Suppressor macrophage treated with lipopolysaccharide for 1 hour (primary cell): ENCODE results near the gene LINGO1.

Source experiments
- DNase-seq, 3 donors: peaks; one replicate each; pipeline ENCODE4 v3.0.0-alpha.2; 2020 to 2022

LINGO1 gene

DNA sequence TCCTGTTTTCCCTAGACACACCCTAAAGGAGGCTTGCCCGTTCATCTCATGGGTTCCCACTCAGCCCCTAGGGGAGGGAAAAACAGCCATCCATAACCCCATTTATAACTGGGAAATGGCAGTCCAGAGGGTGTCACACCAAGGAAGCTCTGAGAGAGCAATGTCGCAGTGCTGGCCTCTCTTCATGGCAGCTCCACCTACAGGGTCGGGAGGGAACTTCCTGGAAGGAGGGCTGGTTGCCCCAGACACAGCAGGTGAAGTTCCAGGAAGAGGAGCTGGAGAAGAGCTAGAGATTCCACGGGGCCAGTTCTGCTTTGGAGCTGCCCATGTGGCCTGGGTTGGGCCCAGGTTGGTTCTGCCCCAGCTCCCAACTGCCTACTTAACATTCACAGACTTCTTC lies 22.3 kb upstream of the LINGO1 start:
- no peak for DNase-seq

DNA sequence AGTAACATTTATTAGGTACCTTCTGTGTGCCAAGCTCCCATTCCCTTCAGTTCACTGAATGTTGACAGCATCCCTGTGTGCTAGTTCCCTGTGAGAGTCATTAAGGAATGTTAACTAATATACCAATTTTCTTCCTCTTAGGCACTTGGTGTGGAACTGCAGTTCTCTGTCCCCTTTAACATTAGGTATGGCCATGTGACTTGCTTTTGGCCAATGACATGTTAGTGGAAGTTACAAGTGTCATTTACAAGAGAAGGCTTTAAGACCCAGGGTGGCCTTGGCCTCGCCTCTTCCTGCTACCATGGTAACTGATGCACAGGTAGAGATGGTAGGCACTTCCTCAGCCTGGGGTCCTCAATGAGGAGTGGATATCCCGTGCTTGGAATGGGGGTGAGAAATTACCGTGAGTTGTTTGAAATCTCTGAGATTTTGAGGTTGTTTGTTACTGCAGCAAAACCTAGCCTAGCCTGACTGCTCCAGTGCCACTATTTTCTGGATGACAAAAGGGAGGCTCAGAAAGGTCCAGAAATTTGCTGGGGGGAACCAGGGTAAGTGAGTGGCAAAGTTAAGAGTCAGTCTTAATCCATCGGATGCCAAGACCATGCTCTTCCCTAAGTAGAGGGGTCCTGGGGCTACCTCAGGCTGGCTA lies 21.2 kb upstream of the LINGO1 start:
- no peak for DNase-seq

DNA sequence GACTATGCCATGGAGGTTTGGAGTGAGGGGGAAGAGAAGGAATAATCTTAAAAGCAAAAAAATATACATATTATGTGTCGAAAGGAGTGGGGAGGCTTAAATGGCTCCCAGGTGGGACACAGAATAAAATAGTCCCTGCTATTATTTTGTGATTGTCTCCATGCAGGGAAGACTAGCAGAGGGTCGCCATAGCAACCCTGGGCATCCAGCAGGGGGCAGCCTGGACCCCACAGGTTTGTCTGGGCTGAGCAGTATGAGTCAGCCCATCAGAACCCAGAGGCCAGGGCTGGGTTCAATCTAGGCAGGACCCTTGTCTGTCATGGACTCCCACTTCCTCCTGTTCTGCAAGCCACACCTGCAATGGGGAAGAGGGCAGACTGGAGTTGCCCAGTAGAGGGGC lies 17.6 kb upstream of the LINGO1 start:
- DNase-seq = peak; percentile 21 to 40 (median 30)

DNA sequence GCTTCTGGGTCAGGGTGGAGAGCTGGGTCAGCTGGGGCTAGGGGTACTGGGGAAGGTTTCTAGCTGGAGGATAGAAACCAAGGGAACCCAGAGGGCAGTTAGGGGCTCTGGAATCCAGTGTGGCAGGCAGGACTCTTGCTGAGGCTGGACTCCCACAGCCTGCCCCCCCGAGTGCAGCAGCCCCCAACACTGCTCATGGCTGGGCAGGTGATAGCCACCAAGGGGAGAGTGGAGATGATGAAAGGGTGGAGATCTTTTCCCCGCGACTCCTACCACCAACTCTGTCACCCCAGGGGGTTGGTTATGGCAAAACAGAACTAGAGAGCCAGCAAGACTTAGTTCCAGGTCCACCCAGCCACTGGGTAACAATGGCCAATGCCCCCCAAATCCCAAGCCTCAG lies 16.9 kb upstream of the LINGO1 start:
- no peak for DNase-seq

DNA sequence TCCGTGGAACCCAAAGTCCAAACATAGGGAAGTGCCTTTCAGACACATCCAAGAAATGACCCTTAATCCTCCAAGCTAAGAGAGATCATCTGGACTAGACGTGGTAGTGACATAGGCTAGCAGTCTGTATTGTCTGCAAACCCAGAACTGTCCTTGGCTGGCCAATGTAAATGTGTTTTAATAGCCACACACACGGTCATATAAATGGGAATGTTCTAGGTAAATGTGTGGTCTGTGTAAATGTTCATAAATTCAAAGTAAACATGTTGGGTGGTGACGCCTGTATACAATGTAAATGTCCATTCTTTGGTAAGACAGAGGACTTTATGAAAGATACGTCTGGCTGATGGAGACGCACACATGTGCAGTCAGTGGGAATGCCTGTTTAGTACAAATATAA lies 16.3 kb upstream of the LINGO1 start:
- DNase-seq = no peak

DNA sequence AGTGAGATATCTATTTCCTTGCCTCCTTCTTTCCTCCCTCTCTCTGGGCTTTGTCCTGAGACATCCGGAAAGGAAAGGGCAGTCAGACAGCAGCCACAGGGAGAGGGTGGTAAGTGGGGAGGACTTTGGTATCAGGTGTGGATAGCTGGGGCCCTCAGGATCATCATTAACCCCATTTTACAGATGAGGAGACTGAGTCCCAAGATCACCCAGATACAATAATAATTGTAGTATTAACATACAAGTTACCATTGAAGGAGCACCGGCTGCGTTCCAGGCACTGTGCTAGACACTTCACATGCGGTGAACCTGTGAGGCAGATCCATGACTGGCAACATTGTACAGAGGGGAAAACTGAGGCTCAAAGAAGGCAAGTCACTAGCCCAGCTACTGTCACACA lies 15.2 kb upstream of the LINGO1 start:
- DNase-seq = no peak

DNA sequence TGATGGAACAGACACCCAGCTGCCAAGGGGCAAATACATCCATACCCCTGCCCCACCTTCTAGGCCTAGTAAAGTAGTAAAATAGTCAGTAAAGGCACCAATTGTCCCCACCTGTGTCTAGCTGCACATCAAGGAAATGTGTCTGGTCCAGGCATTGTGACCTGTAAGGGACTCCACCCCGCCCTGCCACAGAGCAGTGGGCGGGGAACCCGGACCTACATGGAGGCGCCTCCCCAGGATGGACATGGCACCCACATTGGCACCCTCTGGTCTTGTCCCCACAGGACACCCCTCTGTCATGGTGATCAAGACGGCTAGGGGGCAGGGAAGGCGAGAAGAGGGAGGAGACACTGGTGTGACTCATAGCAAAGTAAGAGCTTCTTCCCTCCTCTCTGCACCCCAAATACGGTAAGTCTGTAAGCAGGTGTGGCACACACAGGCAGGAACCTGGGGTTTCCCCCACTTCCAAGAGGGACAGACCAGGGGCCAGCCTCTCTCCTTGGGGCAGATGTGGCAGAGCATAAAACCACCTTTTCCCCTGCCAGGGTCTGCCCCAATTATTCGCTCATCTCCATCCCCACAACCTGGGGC lies 13.5 kb upstream of the LINGO1 start:
- DNase-seq = no peak

DNA sequence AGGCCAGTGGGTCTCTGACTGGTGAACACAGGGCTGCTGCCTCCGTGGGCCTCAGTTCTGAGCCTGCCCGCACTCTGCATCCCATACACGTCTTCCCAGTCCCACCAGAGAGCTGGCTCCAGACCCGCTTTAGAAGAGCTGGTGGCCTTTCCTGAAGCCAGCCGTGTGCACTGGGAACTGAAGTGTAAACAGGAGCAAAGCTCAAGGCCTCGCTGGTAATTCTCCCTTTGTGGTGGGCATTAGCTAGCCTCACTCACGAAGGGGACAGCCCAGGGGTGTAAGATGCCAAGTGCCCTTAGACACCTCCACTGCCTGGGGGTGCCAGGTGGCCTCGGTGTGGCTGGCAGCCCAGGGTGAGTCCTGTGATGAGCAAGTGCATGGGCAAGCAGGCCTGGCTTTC lies 12.9 kb upstream of the LINGO1 start:
- DNase-seq = no peak

DNA sequence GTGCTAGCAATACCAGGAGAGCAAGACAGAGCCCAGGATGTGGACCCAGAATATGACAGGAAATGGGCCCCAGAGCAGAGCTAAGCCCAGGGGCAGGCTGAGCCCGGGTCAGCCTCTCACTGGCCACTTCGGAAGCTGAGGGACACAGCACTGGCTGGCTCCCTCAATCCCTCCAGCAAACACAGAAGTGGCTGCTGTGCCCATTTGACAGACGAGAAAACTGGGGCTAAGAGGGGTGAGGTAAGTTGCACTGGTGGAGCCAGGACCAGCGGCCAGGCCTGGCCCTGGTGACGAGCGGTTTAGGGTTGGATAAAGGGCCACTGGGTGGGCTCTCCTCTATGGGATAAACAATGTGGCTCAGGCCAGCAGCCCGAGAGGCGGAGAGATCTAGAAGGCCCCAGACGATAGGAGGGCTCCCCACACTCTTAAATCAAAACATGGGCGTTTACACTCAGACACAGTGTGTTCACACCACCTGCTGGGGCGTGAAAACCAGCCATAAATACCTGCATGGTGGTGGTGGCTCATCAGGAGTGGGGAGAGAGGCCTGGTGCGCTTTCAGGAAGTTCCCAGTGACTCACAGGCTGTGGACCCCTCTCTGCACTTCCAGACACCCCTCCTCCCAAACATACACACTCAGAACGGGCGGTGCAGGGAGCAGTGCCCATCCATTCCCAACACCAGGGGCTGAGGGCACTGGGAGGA lies 12.0 kb upstream of the LINGO1 start:
- DNase-seq = no peak

DNA sequence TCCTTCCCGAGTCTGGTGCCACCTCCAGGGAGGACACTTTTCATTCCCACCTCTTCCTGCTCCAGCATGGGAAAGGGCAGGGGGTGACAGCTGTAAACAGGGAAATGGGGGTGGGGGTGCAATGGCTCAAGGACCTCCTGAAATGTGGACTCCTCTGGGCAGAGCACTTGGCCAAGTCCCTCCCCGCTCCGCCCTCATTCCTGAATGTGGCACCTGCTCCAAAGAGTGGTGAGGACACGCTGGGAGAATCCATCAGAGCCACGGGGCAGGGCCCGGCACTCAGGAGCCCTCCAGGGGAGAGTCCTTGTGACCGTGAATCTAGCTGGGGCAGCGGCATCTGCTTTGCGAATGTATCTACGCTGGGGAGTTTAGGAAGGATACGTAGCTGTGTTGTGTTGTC lies 11.1 kb upstream of the LINGO1 start:
- DNase-seq = no peak

DNA sequence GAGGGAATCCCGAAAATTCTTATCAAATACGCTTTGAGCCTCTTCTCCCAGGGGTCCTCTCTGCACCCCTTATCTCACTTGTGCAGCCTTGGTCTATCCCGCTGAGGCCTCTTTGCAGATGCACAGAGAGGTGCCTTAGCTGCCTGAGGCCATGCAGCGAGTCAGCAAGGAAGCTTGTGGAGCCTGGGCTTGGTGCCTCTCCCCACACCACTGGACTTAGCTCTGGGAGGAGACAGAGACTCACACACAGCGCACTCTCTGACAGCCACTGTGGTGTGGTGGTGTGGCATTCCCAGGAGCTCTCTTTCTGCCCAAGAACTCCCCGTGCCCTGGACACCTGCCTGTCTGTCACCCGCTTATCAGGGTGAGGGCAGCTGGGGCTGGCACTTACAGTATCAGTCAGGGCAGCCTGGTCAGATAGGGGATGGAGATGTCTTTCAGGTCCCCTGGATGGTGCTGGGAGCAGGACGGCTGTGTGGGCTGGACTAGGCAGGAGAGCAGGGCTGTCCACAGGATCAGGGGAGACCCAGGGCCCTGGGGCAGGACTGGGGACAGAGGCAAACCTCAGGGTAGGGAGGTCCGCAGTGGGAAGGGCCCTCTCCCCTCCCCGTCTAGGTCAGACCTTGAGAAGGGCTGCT lies 10.2 kb upstream of the LINGO1 start:
- DNase-seq = no peak

DNA sequence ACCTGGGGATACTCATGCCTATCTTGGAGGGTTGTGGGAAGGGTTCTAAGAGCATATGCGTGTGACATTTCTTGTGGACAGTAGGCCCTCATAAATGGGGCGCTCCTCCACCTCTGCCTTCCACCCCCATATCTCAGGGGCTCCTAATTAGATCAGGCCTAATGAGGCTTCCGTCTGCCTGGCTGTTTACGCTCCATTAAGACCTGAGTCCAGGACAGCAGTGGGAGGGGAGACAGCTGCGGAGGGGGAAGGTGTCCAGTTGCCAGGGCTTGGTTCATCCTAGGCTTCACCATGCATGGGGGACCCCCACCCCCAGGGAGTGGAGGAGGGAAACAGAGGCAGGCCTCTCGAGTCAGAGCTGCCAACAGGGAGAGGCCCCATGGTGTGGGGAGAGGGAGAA lies 9.3 kb upstream of the LINGO1 start:
- DNase-seq = no peak

DNA sequence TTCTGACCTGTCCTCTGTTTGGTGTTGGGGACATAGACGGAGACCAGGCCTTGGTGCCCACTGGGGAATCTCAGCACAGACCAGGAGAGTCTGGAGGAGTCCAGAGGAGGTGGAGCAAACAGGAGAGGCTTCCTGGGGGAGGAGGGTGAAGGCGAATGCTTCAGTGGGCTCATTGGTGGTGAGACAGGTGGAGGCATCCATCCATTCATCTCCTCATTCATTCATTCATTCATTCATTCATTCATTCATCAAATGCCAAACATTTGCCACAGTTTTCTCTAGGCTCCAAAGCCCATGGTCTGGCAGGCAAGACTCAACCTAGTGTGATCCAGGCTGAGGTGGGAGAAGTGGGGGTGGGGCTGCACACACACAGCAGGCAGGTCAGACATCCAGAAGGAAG lies 7.9 kb upstream of the LINGO1 start:
- no peak for DNase-seq

DNA sequence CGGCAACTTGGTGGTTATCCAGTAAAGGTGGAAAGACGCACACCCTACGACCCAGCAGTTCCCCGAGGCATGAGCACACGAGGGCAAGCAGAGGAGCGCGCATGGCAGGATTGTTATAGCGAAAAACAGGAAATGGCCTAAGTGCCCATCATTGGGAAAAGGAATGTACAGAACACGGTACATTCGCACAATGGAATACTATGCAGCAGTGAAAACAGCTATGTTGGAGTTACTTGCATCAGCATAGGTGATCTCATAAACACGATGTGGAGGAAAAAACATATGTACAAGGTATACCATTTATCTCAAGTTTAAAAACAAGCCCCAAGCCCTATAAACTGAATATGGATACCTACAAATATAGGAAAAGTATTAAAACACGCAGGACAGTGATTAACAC lies 6.7 kb upstream of the LINGO1 start:
- DNase-seq = no peak

DNA sequence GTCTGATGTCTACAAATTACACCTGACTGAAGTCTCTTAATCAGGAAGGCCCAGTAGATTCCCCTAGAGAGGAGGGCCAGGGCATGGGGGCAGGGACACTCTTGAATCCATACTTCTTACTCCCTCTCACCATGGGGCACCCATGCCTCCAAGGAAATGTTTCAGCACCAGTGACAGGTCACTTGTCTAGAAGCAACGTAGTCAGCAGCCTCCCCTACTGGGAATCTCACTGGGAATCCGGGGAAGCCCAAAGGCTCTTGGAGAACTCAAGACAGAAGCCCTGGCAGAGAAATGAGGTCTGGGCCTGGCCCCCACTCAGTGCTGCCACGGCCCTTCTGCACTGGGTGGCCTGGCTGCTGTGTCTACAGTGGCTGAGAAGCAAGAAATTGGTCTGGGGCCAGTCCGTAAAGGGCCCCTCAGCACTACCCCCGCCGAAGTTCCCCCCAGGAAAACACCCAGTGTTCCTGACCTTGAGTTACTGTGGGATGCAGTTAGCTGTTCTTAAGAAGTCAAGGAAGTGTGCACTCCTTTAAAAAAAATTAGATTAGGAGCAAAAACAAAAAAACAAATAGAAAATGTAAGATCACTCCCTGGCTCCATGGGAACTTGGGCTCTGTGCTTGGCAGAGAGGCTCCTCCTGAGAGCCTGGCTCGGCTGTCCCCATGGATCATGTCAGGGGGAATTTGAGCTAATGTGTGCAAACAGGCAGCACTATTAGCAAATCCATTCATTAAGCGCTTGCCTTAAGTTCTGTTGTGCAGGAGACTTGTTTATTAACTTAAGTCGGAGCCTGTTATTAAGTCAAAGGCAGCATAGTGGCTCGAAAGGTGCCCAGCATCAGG lies 5.4 kb upstream of the LINGO1 start:
- no peak for DNase-seq

DNA sequence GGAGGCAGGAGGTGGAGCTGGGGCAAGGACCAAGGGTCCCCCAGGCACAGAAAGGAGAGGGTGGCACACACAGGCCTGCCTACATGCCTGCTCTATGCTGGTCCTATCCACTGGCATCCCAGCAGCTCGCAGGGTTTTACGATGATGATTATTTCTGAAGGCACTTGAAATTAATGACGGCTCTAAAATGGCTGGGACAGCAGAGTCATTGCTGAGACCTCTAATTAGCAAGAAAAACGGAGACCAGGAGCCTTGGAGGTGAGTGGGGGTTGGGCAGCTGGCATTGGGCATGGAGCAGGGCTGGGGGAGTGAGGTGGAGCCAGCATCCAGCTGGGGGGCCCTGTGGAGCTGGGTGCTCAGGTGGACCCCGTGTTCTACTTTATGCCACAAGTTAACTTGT lies 3.5 kb upstream of the LINGO1 start:
- no peak for DNase-seq

DNA sequence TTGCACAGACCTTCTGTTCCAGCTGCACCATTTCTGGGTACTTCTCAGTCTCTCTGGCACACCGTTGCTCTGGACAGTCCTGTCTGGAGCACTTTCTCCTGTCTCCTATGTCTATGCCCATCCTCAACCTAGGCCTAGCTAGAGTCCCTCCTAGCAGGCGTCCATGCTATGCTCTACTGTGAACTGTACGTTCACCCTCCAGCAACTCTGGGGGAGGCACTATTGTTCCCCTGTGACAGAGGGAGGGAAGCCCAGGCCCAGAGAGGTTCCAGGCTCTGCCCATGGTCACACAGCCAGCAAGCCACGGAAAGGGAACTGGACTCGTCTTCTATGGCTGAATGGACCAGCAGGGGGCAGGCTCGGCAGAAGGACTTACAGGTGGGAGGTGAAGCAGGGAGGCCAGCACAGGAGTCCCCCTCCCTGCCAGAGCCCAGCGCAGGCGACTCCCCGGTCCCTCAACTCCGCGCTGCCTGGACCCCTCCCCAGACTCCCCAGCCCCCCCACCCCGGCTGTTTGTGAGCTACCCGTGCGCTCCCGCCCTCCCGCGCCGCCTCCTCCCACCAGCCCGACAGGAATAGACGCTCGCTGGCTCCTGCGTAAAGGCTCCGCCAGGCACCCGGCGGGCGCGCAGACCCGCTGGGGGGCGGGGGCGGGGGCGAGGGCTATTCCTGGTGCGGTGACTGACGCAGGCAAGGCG lies 1.7 kb upstream of the LINGO1 start:
- DNase-seq = peak; percentile 66 to 80 (median 73)

DNA sequence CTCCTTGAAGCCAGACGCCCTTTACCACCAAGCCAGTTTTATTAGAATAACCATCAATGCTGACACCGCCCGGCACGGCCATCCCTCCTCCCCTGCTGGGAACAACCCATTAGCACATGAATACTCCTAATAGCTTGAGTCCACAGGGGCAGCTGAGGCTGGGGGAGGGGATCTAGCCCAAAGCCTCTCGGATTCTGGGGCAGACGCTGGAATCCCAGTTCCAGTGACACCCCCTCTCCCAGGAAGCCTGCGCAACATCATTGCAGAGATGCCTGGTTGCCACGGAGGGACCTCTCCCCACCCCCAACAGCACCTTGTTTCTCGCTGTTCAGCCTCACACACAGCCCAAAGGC lies 1.2 kb upstream of the LINGO1 start:
- no peak for DNase-seq

DNA sequence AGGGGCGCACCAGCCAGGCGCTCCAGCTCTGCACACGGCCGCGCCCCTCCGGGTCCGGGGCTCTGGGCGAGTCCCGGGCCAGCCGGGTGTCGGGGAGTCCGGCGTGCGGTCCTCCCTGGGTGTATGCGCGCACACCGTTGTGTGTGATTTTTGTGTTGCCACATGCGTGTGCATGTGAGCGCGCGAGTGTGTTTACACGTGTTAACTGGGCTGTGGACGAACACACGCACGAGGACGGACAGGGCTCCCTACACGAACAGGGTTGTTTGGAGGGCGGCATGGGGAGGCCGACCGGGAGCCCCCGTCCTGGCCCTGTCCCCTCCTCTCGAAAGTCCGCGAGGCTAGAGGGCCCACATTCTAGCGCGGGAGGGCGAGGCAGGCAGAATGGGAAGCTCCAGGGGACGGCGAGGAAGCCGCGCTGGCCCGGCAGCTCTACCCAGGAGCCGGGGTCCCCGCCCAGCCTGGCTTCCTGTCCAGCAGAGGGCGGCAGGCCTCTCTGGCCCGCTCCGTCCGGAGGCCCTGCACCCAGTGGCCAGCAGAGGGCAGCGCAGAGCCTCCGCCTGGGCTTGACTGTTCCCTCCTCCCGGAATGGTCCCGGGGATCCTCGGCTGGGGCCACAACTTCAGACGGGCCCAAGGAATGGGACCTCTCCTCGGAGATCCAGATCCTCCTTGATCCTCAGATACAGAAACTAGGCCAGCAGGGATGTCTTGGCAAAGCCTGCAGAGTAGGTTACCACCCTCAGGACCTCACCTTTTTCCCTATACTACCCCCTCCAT lies 611 bp upstream of the LINGO1 start:
- peak; percentile 89 to 96 (median 95) for DNase-seq

DNA sequence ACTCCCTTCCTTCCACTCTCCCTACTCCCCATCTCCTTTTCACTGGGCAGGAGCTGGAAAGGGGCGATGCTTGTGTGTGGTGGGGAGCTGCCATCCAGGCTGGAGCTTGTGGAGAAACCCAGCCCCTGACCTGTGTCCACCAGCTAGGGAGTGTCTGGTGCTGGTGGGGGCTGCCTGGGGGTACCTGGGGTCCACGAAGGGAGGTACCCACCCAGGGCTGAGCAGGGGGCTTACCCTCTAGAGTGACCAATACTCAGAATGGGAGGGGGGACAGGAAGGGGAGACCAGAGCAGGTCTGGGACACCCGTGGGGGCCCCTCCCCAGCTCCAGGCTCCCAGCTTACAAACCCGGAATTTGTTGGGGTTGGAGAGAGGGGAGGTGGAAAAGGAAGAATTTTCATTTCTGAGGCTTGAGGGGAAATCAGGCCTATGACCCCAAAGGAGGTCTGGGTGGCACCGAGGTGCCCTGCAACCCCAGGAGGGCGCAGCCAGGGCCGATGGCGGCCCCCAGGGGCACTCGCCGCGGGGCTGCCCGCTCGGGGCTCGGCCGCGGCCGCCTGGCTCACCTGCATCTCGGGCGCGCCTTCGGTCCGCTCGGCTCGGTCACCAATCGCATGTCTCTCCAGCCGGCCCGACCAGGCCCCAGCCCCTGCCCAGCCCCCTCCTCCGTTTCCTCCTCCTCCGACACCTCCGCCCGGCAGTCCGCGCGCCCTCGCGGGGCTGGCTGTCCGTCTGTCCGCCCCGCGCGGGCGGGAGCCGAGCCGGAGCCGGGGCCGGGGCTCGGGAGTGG lies 773 bp downstream of the LINGO1 start:
- peak in 1 of 3 donors; percentile 31 for DNase-seq
